Measurements from ENCODE around the gene COX6A2.

COX6A2 gene

GRCh38 chr16:31438414-31438813 is 10.3 kb upstream of the COX6A2 start:
- in situ Hi-C loops (cut with HindIII; ENCODE audit: low sequenced_read_pairs) = no loop called here
- H3K4me3 ChIP-seq (ENCODE audit: low read depth, low read length) = no peak overlapping the region
- DNase-seq (ENCODE audit: low read depth, low spot score) = no peak
- TF ChIP-seq, protein P1, sequence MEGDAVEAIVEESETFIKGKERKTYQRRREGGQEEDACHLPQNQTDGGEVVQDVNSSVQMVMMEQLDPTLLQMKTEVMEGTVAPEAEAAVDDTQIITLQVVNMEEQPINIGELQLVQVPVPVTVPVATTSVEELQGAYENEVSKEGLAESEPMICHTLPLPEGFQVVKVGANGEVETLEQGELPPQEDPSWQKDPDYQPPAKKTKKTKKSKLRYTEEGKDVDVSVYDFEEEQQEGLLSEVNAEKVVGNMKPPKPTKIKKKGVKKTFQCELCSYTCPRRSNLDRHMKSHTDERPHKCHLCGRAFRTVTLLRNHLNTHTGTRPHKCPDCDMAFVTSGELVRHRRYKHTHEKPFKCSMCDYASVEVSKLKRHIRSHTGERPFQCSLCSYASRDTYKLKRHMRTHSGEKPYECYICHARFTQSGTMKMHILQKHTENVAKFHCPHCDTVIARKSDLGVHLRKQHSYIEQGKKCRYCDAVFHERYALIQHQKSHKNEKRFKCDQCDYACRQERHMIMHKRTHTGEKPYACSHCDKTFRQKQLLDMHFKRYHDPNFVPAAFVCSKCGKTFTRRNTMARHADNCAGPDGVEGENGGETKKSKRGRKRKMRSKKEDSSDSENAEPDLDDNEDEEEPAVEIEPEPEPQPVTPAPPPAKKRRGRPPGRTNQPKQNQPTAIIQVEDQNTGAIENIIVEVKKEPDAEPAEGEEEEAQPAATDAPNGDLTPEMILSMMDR (IDR thresholded peaks at IDR 0.05; ENCODE audit: low read depth, low read length) = no peak

- TF ChIP-seq, protein P1 (IDR thresholded peaks at IDR 0.05; ENCODE audit: low read depth, low read length) = no peak
- no peak overlapping the region for H3K4me3 ChIP-seq (ENCODE audit: low read depth, low read length)
- in situ Hi-C loops (cut with HindIII; ENCODE audit: low sequenced_read_pairs) = no loop called here
- DNase-seq (ENCODE audit: low read depth, low spot score) = no peak
These were observed 8.3 kb upstream of the COX6A2 start for GRCh38 chr16:31436221-31437045.

DNA sequence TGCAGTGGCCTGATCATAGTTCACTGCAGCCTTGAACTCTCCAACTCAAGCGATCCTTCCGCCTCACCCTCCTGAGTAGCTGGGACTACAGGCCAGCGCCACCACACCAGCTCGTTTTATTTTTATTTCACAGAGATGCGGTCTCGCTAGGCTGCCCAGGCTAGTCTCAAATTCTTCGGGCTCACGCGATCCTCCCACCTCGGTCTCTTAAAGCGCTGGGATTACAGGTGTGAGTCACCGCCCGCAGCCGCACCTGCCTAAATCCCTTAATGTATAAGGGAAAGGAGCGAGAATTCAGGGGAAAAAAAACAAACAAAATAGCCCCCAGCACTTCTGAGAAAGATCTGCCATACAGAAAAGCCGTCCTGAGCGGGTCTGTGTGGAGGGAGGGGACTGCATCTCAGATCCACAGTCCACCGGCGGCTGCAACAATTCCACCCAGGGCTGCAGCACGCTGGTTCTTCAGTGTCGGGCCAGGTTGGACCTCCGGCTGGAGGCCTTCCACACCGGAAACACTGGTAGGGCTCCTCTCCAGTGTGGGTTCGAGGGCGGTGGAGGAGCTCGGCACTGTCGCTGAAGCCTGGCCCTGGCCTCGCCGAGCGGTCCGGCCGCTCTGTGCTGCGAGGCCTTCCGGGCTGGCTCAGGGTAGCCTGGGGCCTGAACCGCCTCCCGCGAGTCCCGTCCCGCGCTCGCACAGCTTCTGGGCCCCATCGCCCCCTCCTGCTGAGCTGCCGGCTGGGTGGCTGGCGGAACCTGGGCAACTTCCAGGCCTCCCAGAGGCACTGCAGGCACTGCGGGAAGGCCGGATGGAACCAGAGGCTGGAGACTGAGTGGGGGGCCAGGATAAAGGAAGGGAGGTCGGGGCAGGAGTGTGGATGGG is 7.4 kb upstream of the COX6A2 start:
- no peak for DNase-seq (ENCODE audit: low read depth, low spot score)
- in situ Hi-C loops (cut with HindIII; ENCODE audit: low sequenced_read_pairs) = no loop called here
- H3K4me3 ChIP-seq (ENCODE audit: low read depth, low read length) = no peak overlapping the region
- TF ChIP-seq, protein P1 (IDR thresholded peaks at IDR 0.05; ENCODE audit: low read depth, low read length) = no peak

- TF ChIP-seq, protein P1 (IDR thresholded peaks at IDR 0.05; ENCODE audit: low read depth, low read length) = no peak
- no peak overlapping the region for H3K4me3 ChIP-seq (ENCODE audit: low read depth, low read length)
- DNase-seq (ENCODE audit: low read depth, low spot score) = no peak
- in situ Hi-C loops (cut with HindIII; ENCODE audit: low sequenced_read_pairs) = no loop called here
These were observed 2.4 kb upstream of the COX6A2 start for GRCh38 chr16:31430380-31431052.

- TF ChIP-seq, protein P1 (IDR thresholded peaks at IDR 0.05; ENCODE audit: low read depth, low read length) = no peak
- in situ Hi-C loops (cut with HindIII; ENCODE audit: low sequenced_read_pairs) = no loop called here
- H3K4me3 ChIP-seq (ENCODE audit: low read depth, low read length) = no peak overlapping the region
- DNase-seq (ENCODE audit: low read depth, low spot score) = no peak
These were observed 1.6 kb upstream of the COX6A2 start for GRCh38 chr16:31429796-31430195.

DNA sequence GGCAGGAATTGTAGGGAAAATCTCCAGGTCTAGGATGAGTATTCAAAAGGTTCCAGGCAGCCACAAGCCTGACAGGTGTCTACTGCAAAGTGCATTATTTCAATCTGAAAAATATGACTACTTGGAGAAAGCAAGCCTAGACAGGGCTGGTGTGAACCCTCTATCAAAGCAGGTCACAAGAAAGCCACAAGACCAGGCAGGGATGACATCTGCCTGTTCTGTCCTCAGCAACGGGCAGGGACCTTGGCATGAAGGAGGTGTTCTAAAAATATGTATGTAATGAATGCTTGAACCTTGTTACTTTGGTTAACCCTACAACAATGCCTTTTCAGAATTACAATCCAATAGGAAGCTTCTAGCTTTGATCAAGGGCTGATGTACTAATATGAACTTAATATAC is 1.2 kb upstream of the COX6A2 start:
- in situ Hi-C loops (cut with HindIII; ENCODE audit: low sequenced_read_pairs) = no loop called here
- no peak for DNase-seq (ENCODE audit: low read depth, low spot score)
- no peak overlapping the region for H3K4me3 ChIP-seq (ENCODE audit: low read depth, low read length)
- TF ChIP-seq, protein P1 (IDR thresholded peaks at IDR 0.05; ENCODE audit: low read depth, low read length) = no peak

Measured in astrocyte of the spinal cord (primary cell).